Activated naive CD4-positive, alpha-beta T cell treated with anti-CD3 and anti-CD28 coated beads for 36 hours (primary cell): Measurements from ENCODE around the gene MALAT1. TPM values are rescaled to one million over a fixed set of nuclear protein-coding genes. Genes with fewer than 3 reads are reported as not detected.

Source experiments
- CTCF ChIA-PET: fragments of 350-600 bp; sonication (Branson Sonifier 250); formaldehyde crosslinking; loops from one replicate; lab custom pipeline; 2021; ENCODE audit warnings: antibody characterized with exemption; lab: Charles Lee
- DNase-seq: peaks from one replicate; pipeline ENCODE4 v3.0.0-alpha.2; 2020
- H3K27ac Mint-ChIP-seq: one replicate; pipeline ENCODE4 v1.8.0; 2021; ENCODE audit warnings: mild to moderate bottlenecking, mixed read lengths
- H3K27me3 Mint-ChIP-seq: one replicate; pipeline ENCODE4 v1.8.0; 2021; ENCODE audit warnings: low read depth, mixed read lengths
- H3K36me3 Mint-ChIP-seq: one replicate; pipeline ENCODE4 v1.8.0; 2021; ENCODE audit warnings: low read depth, mixed read lengths
- H3K4me1 Mint-ChIP-seq: one replicate; pipeline ENCODE4 v1.8.0; 2021; ENCODE audit warnings: low read depth, mixed read lengths
- H3K4me3 Mint-ChIP-seq: one replicate; pipeline ENCODE4 v1.8.0; 2021; ENCODE audit warnings: mild to moderate bottlenecking, moderate library complexity, mixed read lengths
- H3K9me3 Mint-ChIP-seq: one replicate; pipeline ENCODE4 v1.8.0; 2021; ENCODE audit warnings: mixed read lengths
- intact Hi-C: fragments of 100-400 bp; cut with micrococcal nuclease; formaldehyde crosslinking; loops from one replicate; pipeline ENCODE4 v1.15.1; 2023
- total RNA-seq, 2 experiments: library from RNA; stranded (reverse); gene quantifications; one replicate each; pipeline ENCODE4 v1.2.3, GENCODE V29; 2021

The MALAT1 gene
- total RNA-seq, 2 experiments from 2014 or later = 10,460 to 10,508 TPM

DNA sequence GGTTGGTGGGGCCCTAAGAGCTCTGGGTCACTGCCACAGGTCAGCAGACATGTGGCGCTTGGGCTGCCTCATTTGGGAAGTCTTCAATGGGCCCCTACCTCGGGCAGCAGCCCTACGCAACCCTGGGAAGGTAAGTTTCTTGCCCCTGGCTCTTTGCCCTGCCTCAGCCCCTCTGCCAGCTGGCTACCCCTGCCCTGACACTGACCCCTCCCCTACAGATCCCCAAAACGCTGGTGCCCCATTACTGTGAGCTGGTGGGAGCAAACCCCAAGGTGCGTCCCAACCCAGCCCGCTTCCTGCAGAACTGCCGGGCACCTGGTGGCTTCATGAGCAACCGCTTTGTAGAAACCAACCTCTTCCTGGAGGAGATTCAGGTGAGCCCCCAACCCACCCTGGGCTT lies 27.9 kb downstream of the MALAT1 start:
- Mint-ChIP-seq H3K4me1 (peaks cover 62% of the 10 kb centered on the region), H3K4me3 (peak overlapping the region; percentile 82)
- CTCF ChIA-PET = interaction anchor here (4.4 kb wide), 1 partner anchor 14 kb away, joined by 23 read pairs; no protein-coding TSS in a partner anchor

DNA sequence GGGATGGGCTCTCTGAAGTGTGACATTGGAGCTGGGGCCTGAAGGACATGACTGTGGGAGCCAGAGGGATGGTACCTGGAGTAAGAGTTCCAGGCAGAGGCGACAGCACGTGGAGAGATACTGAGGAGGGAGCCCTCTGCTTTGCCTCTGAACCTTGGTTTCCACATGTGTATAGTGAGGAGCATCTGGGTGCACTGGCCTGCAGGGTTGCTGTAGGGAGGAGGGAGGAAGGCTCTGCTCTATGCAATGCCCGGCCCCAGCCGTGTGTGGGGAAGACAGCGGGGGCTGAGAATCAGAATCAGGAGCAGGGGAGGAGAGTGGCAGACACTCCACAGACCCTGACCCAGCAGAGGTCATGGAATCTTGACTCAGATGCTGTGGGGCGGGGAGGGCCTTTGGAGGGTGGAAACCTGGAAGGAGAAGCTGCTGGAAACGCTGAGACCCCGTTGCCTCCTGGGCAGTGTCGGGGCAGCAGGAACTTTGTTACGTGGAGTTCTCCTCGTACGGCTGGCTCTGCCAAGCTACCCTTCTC lies 30.0 kb downstream of the MALAT1 start:
- CTCF ChIA-PET = interaction anchor here (2.6 to 3.5 kb wide), 2 partner anchors 12 to 59 kb away, joined by 12 to 29 read pairs; no protein-coding TSS in a partner anchor
- Mint-ChIP-seq H3K27me3 (no peaks in the 10 kb centered on the region), H3K27ac (no peak overlapping the region), H3K4me1 (peaks cover 42% of the 10 kb centered on the region), H3K4me3 (no peak overlapping the region), H3K9me3 (no peaks in the 10 kb centered on the region), H3K36me3 (peaks cover 22% of the 10 kb centered on the region)
- intact Hi-C loops = no loop called here
- DNase-seq = no peak

More for the DNA sequence above, 27.9 kb downstream of the MALAT1 start:
- Mint-ChIP-seq H3K36me3 (peaks cover 20% of the 10 kb centered on the region), H3K27me3 (no peaks in the 10 kb centered on the region), H3K9me3 (no peaks in the 10 kb centered on the region), H3K27ac (peak overlapping the region; percentile 24)
- intact Hi-C loops = no loop called here
- no peak for DNase-seq

DNA sequence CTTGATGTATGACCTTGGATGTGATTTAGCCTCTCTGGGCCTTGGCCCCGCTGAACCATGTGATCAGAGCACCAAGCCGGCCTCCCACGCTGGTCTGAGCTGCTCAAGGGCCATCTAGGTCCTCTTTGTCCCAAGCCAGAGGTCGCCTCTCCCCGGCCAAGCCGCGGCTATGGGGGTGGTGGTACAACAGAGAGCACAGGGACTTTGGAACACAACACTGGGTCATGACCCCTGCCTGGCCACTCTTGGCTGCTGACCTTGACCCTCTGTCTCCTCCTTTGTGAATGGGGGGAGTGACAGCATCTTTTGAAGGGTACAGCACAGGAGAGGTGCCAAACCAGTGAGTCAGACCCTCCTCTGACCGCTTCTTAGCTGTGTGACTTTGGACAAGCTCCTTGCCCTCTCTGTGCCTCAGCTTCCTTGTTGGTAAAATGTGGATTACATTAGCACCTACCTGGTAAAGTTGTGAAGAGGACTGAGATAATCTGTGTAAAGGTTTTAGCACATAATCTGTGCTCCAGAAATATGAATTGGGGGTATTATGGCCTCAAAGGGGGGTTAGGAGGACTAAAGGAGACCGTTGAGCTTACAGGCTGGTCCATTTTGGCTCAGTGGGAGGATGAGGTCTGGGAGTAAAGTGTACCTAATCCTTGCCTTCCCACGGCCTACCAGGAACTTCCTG lies 30.8 kb downstream of the MALAT1 start:
- H3K4me3 Mint-ChIP-seq = no peak overlapping the region
- H3K27me3 Mint-ChIP-seq = no peaks in the 10 kb centered on the region
- intact Hi-C loops = no loop called here
- CTCF ChIA-PET = interaction anchor here (2.2 to 3.5 kb wide), 3 partner anchors 11 to 58 kb away, joined by 5 to 29 read pairs (median 12); partner anchors contain the start of gene FAM89B
- H3K9me3 Mint-ChIP-seq = no peaks in the 10 kb centered on the region
- peaks cover 35% of the 10 kb centered on the region for H3K4me1 Mint-ChIP-seq
- no peak overlapping the region for H3K27ac Mint-ChIP-seq
- DNase-seq = no peak
- peaks cover 22% of the 10 kb centered on the region for H3K36me3 Mint-ChIP-seq

DNA sequence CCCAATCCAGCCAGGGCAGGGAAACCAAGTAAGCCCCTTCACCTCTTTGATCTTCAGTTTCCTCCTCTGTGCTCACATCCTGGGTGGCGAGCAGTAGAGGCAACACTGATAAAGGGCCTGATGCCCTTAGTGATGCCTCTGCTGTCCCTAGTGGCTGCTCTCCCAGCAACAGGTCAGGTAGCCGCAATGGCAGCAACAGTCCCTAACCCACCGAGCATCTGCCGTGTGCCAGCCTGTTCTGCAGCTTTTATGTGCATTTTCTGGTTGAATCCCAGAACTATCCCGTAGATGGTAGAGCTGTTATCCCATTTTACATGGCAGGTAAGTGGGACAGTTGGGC lies 31.3 kb downstream of the MALAT1 start:
- DNase-seq = no peak
- peaks cover 22% of the 10 kb centered on the region for H3K36me3 Mint-ChIP-seq
- CTCF ChIA-PET = interaction anchor here (0.7 to 3.5 kb wide), 4 partner anchors 10 to 64 kb away, joined by 3 to 29 read pairs (median 8); partner anchors contain the start of gene FAM89B
- H3K4me1 Mint-ChIP-seq = peaks cover 35% of the 10 kb centered on the region
- H3K4me3 Mint-ChIP-seq = no peak overlapping the region
- no peak overlapping the region for H3K27ac Mint-ChIP-seq
- no peaks in the 10 kb centered on the region for H3K27me3 Mint-ChIP-seq
- no peaks in the 10 kb centered on the region for H3K9me3 Mint-ChIP-seq
- intact Hi-C loops = no loop called here

DNA sequence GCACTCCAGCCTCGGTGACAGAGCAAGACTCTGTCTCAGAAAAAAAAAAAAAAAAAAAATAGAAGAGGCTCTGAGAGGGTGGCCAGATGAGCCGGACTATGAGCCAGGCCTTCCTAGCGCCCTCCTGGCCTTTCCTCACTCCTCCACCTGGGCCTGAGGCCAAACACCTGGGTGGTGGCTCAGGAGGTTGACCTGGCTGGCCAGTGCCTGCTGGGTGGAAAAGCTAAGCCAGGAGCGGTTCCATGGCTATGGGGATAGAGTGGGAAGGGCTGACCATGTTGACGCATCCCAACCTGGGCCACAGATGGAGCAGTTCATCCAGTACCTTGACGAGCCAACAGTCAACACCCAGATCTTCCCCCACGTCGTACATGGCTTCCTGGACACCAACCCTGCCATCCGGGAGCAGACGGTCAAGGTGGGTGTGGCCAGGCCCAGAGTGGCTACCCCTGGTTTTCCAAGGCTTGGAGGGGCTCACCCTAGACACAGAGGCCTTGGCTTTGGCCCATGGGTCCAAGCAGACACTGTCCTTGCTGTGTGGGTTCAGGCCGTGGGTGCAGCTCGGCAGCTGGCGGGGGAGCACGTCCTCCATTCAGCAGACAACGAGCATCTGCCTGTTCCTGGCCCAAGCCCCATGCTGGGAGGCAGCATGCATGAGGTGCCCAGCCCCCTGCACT lies 33.7 kb downstream of the MALAT1 start:
- Mint-ChIP-seq H3K4me3 (no peak overlapping the region), H3K27ac (no peak overlapping the region), H3K9me3 (no peaks in the 10 kb centered on the region), H3K36me3 (peaks cover 17% of the 10 kb centered on the region), H3K27me3 (no peaks in the 10 kb centered on the region), H3K4me1 (peaks cover 17% of the 10 kb centered on the region)
- CTCF ChIA-PET = no interaction called here
- intact Hi-C loops = no loop called here
- no peak for DNase-seq

- Mint-ChIP-seq H3K27ac (no peak overlapping the region), H3K9me3 (no peaks in the 10 kb centered on the region), H3K27me3 (no peaks in the 10 kb centered on the region), H3K4me1 (peaks cover 3% of the 10 kb centered on the region), H3K4me3 (no peak overlapping the region), H3K36me3 (peaks cover 13% of the 10 kb centered on the region)
- intact Hi-C loops = no loop called here
- CTCF ChIA-PET = no interaction called here
- no peak for DNase-seq
Observed at GRCh38 chr11:65535102-65535501, 36.3 kb downstream of the MALAT1 start.

GRCh38 chr11:65536412-65537295 lies 37.8 kb downstream of the MALAT1 start:
- peaks cover 9% of the 10 kb centered on the region for H3K4me1 Mint-ChIP-seq
- no peak overlapping the region for H3K27ac Mint-ChIP-seq
- intact Hi-C loops = no loop called here
- DNase-seq = no peak
- CTCF ChIA-PET = interaction anchor here (1.2 kb wide), 1 partner anchor 51 kb away, joined by 3 read pairs; no protein-coding TSS in a partner anchor
- no peak overlapping the region for H3K4me3 Mint-ChIP-seq
- H3K9me3 Mint-ChIP-seq = no peaks in the 10 kb centered on the region
- no peaks in the 10 kb centered on the region for H3K27me3 Mint-ChIP-seq
- H3K36me3 Mint-ChIP-seq = peaks cover 5% of the 10 kb centered on the region

DNA sequence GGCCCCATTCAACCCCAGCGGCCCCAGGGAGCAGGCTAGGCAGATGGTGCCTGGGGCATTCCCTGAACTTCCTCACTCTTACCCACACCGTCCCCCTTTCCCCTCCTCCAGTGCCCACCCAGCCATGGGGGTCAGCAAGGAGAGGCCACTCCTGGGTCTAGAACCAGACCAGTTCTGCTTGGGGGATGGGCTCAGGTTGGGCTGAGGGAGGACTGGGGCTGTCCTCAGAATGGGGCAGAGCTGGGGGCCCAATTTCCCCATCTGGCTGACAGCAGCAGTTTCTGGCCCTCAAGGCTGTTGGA lies 38.4 kb downstream of the MALAT1 start:
- Mint-ChIP-seq H3K27me3 (no peaks in the 10 kb centered on the region), H3K9me3 (no peaks in the 10 kb centered on the region), H3K4me1 (peaks cover 14% of the 10 kb centered on the region), H3K36me3 (peaks cover 3% of the 10 kb centered on the region), H3K4me3 (no peak overlapping the region), H3K27ac (no peak overlapping the region)
- no peak for DNase-seq
- CTCF ChIA-PET = interaction anchor here (1.2 kb wide), 1 partner anchor 51 kb away, joined by 3 read pairs; no protein-coding TSS in a partner anchor
- intact Hi-C loops = no loop called here

- intact Hi-C loops = no loop called here
- H3K4me1 Mint-ChIP-seq = peaks cover 14% of the 10 kb centered on the region
- H3K9me3 Mint-ChIP-seq = no peaks in the 10 kb centered on the region
- no peak overlapping the region for H3K27ac Mint-ChIP-seq
- no peak for DNase-seq
- CTCF ChIA-PET = interaction anchor here (1.2 kb wide), 1 partner anchor 50 kb away, joined by 3 read pairs; no protein-coding TSS in a partner anchor
- no peaks in the 10 kb centered on the region for H3K27me3 Mint-ChIP-seq
- peaks cover 3% of the 10 kb centered on the region for H3K36me3 Mint-ChIP-seq
- H3K4me3 Mint-ChIP-seq = peak overlapping the region; percentile 6
Observed at GRCh38 chr11:65537620-65538231, 38.9 kb downstream of the MALAT1 start.

- Mint-ChIP-seq H3K36me3 (peaks cover 1% of the 10 kb centered on the region), H3K27me3 (no peaks in the 10 kb centered on the region), H3K4me1 (peaks cover 14% of the 10 kb centered on the region), H3K9me3 (no peaks in the 10 kb centered on the region), H3K27ac (no peak overlapping the region), H3K4me3 (no peak overlapping the region)
- CTCF ChIA-PET = no interaction called here
- DNase-seq = no peak
- intact Hi-C loops = no loop called here
Observed at GRCh38 chr11:65538232-65538914, 39.5 kb downstream of the MALAT1 start.
